Activated CD4-positive, alpha-beta T cell treated with anti-CD3 and anti-CD28 coated beads for 24 hours (primary cell): ENCODE results near the gene RTP5.
"Not testable (repeated sequence)": the region's sequence is repeated elsewhere in the genome, so short reads cannot be mapped to it uniquely, and the experiment has no call there.

Experiments used
- DNase-seq, 2 donors: peaks; one replicate each; pipeline ENCODE4 v3.0.0-alpha.2; 2020; ENCODE audit warnings: low read depth in 2 of 2

The RTP5 gene

DNA sequence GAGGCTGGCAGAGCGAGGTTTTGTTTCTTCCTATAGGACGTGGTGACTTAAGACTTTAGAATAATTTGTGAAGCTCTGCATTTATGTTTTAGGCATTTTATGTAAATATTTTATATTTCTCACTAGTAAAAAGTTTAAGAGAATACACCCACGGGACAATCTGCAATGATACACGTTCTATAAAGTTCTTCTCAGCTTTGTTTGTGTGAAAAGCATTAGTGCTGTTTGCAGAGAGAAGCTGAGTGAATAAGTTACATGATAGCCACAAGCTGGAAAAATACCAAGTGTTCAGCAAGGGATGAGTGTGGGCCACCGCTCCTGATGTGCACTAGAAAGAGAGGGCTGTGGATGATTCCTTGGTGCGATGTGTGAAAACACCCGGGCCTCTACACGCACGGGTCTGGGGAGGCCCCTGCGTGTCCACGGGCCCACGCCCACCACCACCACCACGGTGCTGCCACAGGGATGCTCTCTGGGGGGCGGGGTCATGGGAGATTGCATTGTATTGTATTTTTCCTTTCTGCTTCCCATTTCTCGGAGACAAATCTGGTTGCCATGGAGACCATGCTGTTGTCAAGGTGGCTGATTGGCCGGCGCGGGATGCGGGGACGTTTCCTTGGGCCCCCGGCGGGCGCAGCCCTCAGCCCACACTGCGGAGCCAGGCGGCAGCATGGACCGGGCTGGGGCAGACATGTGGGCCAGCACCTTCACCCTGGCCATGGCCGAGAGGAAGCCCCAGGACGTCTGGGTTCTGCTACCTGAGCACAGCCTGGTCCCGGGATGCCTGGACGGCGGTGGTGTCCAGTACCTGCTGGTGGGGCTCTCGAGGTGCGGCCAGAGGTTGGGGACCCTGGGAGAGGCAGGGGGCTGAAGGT lies at the start of gene RTP5:
TSS of gene RTP5 (plus strand) at position 643 of the 875 bp plus-strand sequence. CDS start at position 671, 28 bp downstream.
- DNase-seq: no peak

DNA sequence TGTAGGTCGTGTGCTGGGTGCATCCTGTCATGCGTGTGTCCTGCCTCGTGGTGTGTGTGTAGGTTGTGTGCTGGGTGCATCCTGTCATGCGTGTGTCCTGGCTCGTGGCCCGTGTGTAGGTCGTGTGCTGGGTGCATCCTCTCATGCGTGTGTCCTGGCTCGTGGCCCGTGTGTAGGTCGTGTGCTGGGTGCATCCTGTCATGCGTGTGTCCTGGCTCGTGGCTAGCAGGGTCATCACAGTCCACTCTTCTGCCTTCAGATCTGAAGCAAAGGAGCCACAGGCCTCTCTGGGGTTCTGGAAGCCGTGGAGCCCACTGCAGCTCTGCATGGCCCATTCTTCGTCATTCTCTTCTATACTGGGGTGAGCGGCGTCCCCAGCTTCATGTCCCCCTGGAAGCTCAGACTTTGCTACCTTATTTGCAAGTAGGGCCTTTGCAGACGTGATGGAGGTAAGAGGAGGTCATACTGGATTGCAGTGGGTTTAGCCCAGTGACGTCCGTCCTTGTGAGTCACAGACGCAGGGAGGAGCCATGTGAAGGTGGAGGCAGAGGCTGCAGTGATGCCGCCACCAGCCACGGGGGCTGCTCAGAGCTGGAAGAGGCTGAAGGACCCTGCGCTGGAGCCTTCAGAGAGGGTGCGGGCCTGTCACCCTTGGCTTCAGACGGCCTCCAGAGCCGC lies 49.4 kb upstream of the RTP5 start:
- not testable (repeated sequence) for DNase-seq

GRCh38 chr2:241820625-241821384 lies 48.7 kb upstream of the RTP5 start:
- no peak for DNase-seq

- no peak for DNase-seq
These were observed 47.9 kb upstream of the RTP5 start for GRCh38 chr2:241821460-241822263.

GRCh38 chr2:241822264-241822623 lies 47.3 kb upstream of the RTP5 start:
- no peak for DNase-seq

DNA sequence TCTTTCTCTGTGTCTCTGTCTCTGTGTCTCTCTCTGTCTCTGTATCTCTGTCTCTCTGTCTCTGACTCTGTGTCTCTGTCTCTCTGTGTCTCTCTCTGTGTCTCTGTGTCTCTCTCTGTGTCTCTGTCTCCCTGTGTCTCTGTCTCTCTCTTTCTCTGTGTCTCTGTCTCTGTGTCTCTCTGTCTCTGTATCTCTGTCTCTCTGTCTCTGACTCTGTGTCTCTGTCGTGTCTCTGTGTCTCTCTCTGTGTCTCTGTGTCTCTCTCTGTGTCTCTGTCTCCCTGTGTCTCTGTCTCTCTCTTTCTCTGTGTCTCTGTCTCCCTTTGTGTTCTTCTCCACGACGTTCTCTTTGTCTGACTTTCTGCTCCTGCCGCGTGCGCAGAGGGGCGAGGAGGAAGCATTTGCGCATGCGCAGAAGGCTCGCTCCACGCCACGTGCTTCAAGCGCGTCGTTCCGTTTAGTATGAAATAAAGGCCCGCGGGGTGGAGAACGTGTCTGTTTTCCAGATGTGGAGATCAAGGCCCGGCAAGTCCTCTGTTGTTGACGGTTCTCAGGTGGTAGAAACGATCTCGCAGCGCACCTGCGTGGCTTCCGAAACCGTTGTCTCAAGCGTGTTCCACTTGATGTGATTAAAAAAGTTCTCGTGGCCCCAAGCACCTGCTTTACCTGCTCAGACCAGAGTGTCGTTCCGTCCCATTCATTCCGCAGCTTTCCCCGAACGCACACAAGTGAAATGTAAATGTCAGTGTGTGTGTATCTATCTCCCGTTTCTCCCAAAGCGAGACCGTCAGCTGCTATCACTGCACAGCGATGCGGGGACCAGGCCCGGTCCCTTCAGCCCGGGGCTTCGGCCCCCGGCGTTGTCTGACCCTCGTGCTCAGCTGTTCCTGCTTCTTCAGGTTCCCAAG lies 45.7 kb upstream of the RTP5 start:
- DNase-seq: not testable (repeated sequence)

GRCh38 chr2:241827394-241827793 lies 42.1 kb upstream of the RTP5 start:
- no peak for DNase-seq

DNA sequence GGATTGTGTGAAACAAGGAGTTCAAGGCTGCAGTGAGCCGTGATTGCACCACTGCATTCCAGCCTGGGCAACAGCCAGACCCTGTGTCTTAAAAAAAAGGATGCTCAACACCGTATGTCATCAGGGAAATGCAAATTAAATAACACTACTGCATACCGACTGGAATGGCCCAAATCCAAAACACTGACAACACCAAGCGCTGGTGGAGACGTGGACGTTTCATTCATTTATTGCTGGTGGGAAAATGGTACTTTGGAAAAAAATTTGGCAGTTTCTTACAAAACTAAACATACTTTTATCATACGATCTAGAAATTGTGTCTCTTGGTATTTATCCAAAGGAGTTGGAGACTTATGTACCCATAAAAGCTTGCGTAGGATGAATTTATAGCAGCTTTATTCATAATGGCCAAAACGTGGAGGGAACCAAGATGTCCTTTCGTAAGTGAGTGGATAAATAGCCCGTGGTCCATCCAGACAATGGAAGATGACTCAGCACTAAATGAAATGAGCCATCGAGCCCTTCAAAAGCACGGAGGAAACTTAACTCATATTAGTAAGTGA lies 36.3 kb upstream of the RTP5 start:
- DNase-seq: no peak

GRCh38 chr2:241833756-241834526 lies 35.6 kb upstream of the RTP5 start:
- not testable (repeated sequence) for DNase-seq

- no peak for DNase-seq
These were observed 34.9 kb upstream of the RTP5 start for GRCh38 chr2:241834527-241835210.

DNA sequence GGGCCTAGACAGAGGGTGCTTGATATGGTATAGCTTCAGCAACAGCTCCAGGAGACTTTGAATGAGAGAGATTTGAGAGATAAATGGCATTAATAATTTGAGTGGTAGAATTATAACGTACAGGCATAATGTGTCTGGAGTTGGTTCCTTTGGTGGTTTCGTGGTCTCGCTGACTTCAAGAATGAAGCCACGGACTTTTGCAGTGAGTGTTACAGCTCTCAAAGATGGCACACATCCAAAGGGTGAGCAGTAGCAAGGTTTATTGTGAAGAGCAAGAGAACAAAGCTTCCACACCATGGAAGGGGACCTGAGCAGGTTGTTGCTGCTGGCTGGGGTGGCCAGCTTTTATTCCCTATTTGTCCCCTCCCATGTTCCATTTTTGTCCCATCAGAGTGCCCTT lies 33.9 kb upstream of the RTP5 start:
- no peak for DNase-seq

DNA sequence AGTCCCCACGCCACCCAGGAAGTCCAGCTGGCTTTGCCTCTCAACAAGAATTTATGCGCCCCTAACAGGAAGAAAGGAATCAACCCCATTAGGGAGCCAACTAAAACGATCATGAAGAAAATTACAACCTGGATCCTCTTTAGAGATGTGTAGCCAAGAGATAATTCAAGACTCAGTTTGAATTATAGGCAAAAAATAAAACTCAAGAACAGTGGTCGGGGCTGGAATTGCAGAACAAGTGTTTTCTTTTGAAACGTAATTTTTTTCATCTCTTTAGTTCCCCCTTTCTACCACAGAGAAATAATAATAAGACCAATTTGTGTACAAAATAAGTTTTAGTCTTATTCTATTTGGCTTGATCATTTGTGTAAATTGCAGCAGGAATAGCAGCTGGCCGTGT lies 33.2 kb upstream of the RTP5 start:
- no peak for DNase-seq

GRCh38 chr2:241837197-241837965 lies 32.1 kb upstream of the RTP5 start:
- no peak for DNase-seq

DNA sequence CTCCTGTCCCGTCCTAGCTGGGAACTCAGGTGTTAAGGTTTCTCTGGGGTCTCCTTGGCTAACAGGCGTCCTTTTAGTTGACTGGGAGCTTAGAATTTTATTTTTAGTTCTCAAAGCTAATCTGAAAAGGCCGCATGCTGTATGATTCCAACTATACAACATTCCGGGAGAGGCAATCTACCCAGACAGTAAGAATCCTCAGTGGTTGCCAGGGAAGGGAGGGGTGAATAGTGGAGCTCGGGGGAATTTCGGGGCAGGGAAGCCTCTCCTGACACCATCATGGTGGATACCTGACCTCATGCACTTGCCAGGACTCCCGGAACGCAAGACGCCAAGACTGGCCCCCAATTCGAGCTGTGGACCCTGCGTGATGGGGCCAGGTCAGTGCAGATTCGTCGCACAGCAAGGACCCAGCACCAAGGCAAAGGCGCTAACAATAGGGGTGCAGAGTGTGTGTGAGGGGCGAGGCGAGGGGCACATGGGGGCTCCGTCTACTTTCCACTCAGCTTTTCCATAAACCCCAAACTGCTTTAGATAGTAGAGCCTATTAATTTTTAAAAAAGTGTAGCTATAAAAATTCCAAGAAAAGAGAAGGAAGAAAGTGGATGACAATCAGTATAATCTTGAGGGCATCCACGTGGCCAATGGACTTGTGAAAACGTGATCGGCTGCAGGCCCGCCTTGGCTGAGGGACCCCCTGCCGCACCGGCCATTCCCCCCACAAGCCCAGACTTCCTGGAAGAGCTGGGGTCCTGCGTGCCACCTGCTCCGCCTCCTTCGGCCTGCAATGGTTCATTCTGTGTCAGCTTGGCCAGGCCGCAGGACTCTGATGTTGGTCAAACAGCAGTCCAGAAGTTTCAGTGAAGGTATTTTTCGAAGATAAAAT lies 28.1 kb upstream of the RTP5 start:
- no peak for DNase-seq

GRCh38 chr2:241842067-241842415 lies 27.5 kb upstream of the RTP5 start:
- DNase-seq: no peak

DNA sequence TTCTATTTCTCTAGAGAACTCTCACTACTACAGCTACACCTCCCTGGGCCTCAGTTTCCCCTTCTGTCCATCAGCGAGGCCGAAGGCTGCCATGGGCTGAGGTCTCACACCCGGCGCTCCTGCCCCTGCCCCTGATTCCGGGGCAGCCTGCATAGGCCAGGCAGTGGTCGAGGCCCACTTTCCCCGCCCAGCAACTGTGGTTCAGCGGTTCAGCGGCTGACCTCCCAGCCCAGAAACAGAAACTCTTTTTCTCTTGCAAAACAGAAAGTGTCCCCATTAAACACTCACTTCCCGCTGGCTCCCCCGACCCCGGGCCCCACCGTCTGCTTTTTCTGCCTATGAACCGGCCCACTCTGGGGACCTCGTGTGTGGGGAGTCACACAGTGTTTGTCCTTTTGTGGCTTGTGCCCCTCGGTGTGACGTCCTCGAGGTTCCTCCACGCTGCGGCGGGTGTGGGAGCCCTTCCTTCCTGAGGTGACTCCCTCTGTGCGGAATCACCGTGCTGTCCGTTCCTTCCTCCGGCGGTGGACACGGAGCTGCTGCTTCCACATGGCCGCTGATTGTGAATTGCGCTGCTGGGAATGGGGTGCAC lies 26.8 kb upstream of the RTP5 start:
- DNase-seq: no peak
